Left lobe of liver (tissue), 2 donors: Measurements from ENCODE around the gene ARAF. TPM values are rescaled to one million over a fixed set of nuclear protein-coding genes. Genes with fewer than 3 reads are reported as not detected.

ENCODE experiments used
- ATAC-seq: fragments of 200-7000 bp; cut with Tn5 transposase; one replicate; pipeline ENCODE4 v1.9.1; 2020; ENCODE audit warnings: mild to moderate bottlenecking, moderate library complexity
- DNase-seq: peaks from one replicate; pipeline ENCODE4 v3.0.0-alpha.2; 2020; ENCODE audit warnings: low spot score
- total RNA-seq: library from RNA; stranded (reverse); gene quantifications from one replicate; pipeline ENCODE4 v1.2.1, GENCODE V29; 2021
- donor health status: DM: no; HTN: no; CAD: no; lungs with moderate emphysema.
- donor health status: DM: no; HTN: yes; CAD: no.

The ARAF gene
- total RNA-seq, 1 donor from 2014 or later = 66.9 TPM

DNA sequence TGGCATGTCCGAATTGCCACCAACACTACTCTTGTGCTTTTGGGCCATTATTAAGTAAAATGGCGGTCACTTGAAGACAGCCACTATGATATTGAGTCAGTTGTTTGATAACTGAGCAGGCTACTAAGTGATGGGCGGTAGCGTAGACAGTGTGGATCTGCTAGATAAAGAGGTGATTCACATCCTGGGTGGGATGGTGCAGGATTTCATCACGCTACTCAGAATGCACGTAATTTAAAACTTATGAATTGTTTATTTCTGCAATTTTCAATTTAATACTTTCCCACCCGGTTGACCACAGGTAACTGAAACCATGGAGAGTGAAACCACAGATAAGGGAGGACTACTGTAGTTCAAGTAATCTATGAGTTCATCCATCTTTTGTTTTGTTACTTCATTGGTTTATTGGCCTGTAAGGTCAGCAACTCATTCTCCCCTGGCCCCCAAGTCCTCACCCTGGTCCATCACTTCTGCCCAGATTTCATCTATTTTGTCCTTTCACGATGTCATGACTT is 2.9 kb downstream of the ARAF start:
- ATAC-seq = no peak
- no peak for DNase-seq

DNA sequence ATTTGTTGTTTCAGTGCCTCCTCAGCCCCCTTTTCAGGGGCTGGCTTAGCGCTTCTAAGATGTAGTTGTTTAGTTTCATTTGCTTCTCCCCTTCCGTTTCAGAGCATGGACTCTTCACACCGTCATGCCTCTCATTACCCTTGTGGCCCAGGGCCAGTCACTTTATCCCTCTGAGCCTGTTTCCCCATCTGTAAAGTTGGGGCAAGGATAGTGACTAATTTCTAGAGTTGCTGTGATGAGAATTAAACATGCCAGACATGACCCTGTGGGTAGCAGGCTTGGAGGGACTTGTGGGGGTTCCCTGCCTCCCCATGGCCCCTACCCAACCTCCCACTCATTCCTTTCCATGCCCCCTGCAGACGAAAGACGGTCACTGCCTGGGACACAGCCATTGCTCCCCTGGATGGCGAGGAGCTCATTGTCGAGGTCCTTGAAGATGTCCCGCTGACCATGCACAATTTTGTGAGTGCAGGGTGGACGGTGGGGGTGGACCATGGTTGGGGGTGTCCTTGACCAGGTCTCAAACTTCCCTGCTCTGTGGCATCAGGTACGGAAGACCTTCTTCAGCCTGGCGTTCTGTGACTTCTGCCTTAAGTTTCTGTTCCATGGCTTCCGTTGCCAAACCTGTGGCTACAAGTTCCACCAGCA is 3.6 kb downstream of the ARAF start:
- ATAC-seq (no peak), DNase-seq (no peak)

DNA sequence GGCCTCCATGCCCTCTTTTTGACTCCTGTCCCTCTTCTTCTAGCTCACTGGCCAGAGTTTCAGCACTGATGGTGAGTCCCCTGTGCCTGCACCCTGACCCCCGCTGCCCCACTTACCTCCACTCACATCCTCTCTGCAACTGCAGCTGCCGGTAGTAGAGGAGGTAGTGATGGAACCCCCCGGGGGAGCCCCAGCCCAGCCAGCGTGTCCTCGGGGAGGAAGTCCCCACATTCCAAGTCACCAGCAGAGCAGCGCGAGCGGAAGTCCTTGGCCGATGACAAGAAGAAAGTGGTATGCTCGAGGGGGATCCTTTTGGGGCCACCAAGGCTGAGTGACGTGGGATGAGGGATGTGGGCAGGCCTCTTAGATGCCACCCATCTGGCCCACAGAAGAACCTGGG is 5.8 kb downstream of the ARAF start:
- no peak for DNase-seq
- no peak for ATAC-seq

DNA sequence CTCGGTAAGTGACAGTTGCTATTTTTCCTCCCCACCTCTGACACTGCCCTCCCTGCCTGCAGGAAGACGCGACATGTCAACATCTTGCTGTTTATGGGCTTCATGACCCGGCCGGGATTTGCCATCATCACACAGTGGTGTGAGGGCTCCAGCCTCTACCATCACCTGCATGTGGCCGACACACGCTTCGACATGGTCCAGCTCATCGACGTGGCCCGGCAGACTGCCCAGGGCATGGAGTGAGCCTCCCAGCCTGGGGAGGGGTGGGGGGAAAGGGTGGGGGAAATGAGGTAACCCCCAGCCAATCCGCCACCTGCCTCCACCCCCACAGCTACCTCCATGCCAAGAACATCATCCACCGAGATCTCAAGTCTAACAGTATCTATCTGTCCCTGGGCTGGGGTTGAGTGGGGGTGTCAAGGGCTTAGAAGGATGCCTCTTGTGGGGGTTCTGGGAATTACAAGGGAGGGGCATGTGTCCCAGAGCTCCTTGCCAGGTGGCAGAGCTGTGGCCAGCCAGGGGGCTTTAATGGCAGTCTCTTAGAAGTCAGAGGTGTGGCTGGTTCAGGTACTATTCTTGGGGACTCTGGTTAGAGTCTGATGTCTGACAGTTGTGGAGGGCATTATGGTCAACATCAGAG is 7.8 kb downstream of the ARAF start:
- ATAC-seq (peak; percentile 36), DNase-seq (no peak)

DNA sequence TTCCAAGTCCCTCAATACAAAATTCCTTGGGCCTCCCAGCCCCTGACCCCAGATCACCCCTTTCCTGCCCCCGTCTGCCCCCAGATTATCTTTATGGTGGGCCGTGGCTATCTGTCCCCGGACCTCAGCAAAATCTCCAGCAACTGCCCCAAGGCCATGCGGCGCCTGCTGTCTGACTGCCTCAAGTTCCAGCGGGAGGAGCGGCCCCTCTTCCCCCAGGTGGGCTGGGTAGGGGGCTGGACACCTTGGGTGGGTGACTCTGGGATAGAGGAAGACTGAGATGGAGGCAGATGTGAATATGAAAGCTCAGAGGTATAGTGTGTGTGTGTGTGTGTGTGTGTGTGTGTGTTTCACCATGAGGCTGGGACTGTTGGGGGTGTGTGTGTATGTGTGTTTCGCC is 9.8 kb downstream of the ARAF start:
- DNase-seq = no peak
- ATAC-seq = no peak

DNA sequence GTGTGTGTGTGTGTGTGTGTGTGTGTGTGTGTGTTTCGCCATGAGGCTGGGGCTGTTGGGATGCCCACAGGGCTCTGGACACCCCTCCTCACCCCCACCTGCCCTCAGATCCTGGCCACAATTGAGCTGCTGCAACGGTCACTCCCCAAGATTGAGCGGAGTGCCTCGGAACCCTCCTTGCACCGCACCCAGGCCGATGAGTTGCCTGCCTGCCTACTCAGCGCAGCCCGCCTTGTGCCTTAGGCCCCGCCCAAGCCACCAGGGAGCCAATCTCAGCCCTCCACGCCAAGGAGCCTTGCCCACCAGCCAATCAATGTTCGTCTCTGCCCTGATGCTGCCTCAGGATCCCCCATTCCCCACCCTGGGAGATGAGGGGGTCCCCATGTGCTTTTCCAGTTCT is 10.2 kb downstream of the ARAF start:
- ATAC-seq (no peak), DNase-seq (no peak)

DNA sequence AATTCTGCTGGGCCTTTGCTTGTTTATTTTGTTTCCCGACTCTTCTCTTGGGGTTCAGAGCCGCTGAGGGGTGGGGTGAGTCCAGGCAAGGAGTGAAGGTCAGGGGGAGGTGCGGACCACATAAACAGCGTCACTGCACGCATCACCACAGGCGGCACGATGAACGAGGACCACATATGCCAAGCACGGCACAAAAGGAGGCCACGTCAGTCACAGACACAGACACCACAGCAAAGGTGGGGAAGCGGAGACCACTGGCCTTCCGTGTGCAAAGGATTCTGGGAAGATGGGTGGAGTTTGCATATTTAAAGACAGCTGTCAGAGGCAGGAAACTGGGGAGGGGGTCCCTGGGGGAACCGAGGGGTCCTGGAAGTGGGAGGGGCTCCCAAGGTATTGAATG is 10.9 kb downstream of the ARAF start:
- no peak for ATAC-seq

DNA sequence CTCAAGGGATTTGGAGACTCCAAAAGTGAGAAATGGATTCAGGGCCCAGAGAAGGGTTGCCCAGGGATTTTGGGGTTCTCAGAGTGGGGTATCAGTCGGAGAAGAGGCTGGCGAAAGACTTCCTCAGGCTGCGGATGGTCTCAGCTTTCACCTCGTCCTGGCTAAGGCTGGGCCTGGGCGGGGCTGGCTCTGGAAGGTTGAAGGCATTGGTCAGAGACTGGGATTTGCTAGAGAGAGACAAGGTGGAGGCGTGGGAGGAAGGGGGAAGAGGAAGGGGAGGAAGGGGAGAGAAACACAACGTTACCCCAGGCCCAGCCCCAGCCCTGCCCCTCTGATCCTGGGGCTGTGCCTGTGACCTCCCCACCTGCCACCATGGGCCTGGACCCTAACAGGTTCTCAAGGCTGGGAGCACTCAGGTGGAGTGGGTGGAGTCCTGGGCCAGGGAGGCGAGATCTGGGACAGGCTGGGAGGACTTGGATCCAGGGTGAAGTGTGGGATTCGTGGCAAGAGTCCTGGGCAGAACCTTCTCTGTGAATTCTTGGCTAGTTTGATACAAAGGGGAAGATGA is 11.9 kb downstream of the ARAF start:
- peak; percentile 16 for ATAC-seq
- no peak for DNase-seq

More for the DNA sequence above, 10.9 kb downstream of the ARAF start:
- DNase-seq = no peak

DNA sequence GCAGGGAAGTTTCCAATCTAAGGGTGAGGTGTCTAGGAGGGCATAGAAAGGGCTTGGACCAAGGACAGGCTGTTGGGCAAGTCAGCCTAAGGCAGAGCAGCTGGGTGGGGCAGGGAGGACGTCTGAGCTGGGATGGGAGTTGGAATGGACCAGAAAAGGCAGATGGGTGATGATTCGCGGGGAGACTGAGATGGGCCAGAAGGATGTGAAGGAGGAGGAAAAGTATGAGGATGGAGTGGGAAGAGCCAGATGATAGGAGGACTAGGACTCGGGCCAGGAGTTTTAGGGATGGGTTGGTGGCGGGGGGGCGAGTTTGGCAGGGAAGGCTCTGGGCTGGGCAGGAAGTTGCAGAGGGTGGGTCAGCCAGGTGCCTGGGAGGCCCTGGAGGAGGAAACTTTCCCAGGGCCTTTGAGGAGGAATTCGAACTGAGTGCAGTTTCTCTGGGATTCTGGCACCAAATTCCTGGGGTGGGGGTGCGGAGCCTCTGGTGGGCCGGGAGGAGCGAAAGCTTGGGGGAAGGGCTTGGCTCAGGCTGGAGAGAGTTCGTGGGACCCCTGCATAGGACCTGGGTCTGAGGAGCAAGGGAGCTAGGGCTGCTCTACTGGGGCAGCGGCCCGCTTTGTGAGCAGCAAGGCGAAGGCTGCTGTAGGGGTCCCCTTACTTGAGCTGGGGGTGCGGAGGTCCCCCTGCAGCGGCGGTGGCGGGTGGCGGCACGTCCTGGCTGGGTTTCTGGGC is 12.5 kb downstream of the ARAF start:
- ATAC-seq (peak; percentile 31), DNase-seq (no peak)

DNA sequence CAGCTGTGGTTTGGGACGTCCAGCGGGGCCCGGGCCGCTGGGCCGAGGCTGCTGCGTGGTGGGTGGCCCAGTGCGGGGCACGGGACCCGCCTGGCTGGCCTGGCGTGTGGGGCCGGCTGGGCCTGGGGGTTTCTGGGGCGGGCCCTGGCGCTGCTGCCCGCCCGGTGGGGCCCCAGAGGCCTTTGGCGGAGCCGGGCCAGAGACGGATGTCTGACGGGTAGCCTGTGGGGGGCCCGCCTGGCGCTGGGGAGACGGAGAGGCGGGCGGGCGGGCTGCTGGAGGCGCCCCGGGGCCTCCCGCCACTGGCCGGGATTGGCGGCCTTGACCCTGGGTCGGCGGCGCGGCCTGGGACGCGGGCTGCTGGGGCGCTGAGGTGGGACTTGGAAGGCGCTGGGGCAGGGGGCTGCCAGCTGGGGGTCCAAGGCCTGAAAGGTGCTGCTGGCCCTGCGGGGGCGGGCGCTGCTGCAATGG is 13.1 kb downstream of the ARAF start:
- ATAC-seq (no peak), DNase-seq (no peak)

DNA sequence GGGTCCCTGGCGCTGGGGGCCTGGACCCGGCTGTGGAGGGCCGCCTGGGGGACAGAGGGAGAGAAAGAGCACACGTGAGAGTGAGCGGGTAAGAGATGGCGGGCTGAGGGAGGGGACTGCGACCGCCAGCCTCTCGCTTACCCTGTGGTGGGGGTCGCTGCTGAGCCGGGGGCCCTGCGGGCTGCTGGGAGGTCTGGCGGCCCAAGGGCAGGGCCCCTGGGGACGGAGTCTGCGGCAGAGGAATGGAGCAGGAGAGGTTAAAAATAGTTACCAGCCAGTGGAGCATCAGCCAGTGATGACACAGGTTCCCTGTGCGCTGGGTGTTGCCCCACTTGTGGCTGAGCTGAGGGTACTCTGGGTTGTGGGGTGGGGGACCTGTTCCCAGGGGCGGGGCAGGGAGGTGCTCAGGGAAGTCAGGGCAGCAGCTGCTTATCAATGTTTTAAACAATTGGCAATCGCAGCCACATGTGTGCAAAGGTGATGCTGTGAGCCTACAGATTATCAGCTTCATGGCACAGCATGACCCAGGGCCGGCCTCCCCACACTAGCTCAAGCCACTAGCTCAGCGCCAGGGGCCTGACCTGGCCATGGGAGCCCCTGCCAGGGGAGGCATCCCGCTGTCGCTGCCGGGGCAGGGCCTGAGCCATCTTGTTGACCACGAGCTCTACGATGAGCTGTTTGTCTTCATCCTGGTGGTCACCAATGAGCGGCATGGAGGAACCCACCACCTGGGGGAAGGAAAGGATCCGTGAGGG is 13.7 kb downstream of the ARAF start:
- DNase-seq (no peak), ATAC-seq (no peak)

DNA sequence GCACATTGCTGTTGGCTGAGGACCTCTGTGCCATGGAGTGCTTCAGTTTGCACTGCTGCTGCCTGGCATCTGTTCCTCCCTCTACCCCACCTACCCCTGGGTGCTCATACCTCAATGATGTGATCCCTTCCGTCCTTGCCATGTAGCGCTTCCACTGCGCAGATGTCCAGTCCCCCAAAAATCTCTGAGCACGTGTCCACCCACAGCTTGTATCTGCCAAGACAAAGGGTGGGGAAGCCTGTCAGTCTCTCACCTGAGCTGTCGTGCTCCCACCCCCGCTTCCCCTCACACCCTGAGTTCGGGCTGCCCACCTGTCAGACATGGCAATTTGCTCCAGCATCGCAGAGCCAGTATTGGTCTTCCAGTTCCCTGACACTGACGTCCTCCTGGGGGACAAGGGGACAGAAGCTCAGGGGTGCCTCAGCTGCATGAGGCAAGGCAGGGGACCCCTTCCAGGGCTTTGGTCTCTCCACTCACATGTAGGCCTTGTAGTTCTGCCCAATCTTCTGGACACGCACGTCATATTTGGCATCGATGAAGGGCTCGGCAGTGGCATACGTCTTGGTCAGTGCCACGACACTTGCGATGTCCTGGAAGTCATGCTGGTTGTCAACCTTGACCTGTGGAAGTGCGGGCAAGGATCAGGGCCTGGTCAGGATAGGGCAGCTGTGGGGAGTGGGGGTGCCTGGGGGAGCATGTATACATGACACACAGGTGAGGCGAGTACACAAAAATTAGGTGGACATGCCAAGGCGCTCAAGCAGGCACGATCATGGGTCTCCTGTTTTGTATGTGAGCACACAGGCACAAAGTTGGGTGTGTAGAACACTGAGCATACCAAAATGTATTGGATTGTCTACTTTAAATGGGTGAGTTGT is 15.3 kb downstream of the ARAF start:
- DNase-seq = no peak
- no peak for ATAC-seq

DNA sequence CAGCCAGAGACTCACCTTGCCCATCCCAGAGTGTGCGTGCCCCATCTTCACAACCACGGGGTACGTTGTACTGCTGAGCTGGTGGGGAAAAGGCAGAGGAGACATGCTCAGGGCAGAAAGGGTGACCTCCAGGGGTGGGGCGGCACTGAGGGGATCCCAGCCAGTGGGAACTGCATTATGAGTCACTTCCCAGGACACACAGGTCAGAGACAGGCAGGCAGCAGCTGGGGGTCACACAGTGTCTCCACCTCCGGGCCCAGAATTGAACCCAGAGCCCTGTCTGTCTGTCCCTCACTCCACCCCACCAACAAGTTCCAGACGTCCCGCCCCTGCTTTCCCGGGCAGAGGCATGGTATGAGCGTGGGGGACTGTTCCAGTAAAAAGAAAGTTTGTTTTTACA is 16.4 kb downstream of the ARAF start:
- DNase-seq = no peak
- peak; percentile 11 for ATAC-seq

DNA sequence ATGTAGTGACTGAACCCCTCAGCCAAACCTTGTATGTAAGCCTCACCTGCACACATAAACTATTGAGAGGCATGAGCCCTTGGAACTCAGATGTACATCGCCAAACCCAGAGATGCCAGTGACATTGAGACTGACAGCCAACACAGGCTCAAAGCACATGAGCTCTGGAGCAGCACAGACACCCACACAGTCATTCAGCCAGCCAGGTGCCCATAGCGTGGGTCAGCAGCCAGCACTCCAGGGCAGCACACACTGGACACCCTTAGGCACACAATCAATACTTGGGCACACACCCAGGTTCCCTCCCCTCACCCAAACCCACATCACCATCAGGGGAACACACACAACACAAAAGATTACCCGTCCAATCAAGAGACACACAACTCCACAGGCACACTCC is 16.9 kb downstream of the ARAF start:
- peak; percentile 58 for ATAC-seq
- no peak for DNase-seq

DNA sequence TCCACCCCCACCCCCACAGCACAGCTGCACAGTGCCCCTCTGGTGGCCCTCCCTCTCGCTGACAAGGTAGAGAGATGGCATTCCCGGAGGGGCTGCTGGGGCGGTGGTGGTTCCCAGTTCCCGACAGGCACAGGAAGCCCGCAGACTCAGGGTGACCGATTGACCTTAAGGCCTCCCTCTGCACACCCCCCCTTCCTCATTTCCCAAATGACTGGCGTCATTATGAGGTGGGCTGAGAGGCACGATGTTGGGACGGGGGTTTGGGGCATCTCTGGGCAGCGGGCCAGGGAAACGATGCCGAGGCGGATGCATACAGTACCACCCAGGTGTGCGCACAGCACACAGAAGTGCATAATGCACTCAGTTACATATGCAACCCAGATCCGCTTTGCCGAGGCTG is 17.7 kb downstream of the ARAF start:
- no peak for ATAC-seq
- DNase-seq = no peak

DNA sequence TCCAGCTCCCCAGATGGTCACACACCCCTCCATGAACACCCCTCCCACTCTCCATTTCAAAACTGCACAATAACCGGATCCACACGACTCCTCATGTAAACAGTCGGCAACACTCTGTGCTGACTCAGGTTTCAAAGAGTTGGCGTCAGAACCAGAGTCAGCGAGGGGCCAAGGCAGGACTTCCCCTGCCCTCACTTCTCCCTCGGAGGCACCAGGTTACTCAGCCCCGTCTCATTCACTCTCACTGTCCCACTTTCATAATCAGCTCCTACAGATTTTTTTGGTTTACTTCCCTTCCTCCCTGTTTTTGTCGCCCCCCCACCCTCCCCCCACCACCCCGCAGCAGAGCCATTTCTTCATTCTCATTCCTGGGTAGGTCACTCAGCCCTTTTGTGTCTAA is 18.5 kb downstream of the ARAF start:
- no peak for DNase-seq
- ATAC-seq = peak; percentile 29

DNA sequence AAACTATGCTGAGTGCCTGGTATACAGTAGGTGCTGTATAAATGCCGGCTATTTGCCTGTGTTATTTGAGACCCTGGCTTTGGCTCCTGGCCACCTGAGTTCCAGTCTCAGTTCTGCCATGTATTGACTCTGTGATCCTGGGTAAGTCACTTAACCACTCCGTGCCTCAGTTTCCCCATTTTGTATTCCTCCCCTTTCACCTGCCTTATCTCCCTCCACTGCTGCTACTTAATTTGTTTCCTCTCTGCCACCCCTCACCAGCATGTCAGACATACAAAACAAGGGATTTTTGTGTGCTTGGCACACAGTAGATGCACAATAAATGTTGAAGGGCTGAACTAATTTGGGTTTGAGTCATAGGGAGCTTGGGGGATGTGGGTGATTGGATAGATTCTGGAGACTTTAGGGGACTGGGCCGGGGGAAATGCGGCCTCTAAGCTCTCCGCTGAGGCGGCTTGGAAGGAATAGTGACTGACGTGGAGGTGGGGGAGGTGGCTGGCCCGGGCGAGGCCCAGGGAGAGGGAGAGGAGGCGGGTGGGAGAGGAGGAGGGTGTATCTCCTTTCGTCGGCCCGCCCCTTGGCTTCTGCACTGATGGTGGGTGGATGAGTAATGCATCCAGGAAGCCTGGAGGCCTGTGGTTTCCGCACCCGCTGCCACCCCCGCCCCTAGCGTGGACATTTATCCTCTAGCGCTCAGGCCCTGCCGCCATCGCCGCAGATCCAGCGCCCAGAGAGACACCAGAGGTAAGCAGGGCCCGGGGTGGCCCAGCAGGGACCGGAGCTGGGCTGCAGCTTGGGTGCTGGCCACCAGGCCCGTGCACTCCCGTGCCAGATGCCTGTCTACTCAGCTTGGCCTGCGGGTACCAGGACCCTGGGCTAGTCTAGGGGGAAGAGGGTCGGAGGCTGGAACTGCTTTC is 21.0 kb downstream of the ARAF start, which contains the start of gene TIMP1:
TIMP1 (plus strand) TSS at position 706 of the 917 bp plus-strand sequence. CDS start 980 bp downstream, outside the sequence.
- ATAC-seq (peak; percentile 76), DNase-seq (peak; percentile 63)

DNA sequence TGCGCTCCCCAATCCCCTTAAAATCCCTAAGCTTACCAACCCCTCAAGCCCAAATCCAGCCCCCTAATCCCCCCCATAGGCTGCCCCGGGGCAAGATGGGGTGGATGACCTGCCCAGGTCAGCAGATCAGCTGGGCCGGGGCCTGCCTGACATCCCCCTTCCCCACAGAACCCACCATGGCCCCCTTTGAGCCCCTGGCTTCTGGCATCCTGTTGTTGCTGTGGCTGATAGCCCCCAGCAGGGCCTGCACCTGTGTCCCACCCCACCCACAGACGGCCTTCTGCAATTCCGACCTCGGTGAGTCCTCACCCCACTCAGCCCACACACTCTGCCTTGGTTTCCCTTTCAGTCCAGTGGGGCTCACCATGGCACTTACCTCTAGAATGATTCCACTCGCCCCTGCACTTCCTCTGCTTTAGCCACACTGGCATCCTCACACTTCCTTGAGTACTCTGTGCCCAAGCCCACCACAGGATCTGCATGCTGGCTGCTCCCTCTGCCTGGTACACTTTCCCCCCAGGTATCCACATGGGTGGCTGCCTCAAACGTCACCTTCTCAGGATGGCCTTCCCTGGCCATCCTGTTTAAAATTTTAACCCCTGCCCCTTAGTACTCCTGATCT is 22.3 kb downstream of the ARAF start:
- DNase-seq (no peak), ATAC-seq (no peak)
